GM18909 (cell line): Measurements from ENCODE around the gene HAPLN1.
"Not testable (repeated sequence)": the region's sequence is repeated elsewhere in the genome, so short reads cannot be mapped to it uniquely, and the experiment has no call there.

Experiments used
- ATAC-seq: cut with Tn5 transposase; IDR thresholded peaks from one replicate; pipeline ENCODE4 v1.9.1; 2021; ENCODE audit warnings: mild to moderate bottlenecking; ENCODE audit not compliant: unreplicated experiment, poor library complexity

The HAPLN1 gene

DNA sequence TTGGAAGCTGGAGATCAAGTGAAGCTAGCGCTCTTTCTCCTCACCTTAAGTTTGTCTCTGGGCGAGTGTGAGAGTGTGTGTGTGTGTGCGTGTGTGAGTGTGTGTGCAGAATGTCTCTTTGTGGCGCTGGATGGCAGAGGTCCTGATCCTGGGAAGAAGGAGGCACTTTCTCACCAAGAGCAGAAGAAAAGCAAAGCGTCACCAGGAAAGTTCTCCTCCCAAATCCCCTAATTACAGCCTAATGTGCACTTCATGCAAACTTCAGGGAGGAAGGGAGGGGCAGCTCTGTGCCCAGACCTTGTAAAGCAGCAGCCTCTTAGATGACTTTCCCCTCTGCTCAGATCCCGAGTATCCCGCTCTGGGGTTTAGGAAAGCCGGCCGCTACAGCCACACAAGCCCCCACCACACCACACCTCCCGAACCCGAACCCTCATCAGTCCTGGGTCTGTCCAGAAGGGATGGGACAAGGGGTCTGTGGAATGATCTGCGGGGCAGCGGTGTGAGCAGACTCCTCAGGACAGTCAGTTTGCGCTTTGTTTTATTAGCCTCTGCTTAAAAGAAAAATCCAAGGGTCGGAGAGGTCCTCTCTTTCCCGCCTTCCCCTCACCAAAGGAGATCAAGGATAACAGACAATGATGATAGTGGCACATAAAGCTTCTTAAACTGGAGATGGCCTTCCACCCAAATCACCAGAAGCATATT is at the start of gene HAPLN1:
Gene HAPLN1 (minus strand): TSS at position 20 of the 702 bp plus-strand sequence. CDS start 47,332 bp downstream, outside the sequence.
- no peak for ATAC-seq

- ATAC-seq, result no peak
Observed at GRCh38 chr5:83767409-83767992, 46.8 kb upstream of the HAPLN1 start.

- ATAC-seq, result no peak
Observed at GRCh38 chr5:83764101-83764500, 43.4 kb upstream of the HAPLN1 start.

DNA sequence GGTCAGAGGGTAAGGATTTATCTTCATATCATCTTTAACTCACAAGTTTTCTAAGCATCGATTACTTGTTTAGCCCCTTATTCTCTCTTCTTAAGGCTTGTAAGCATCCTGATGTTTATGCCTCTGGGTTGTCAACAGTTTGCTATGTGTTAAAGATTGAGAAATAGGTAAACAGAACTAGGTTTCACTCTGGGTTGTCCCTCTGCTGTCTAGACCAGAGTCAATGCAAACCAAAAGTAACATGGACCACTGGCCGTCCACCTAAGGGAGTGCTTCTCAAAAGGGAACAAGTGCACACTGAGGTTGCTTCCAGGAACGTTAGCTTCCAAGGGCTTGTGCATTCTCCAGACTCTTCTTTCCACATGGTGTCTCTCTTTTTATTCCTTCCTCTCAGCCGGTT is 39.9 kb upstream of the HAPLN1 start:
- ATAC-seq, result no peak

GRCh38 chr5:83752700-83753099 is 32.0 kb upstream of the HAPLN1 start:
- no peak for ATAC-seq

GRCh38 chr5:83751201-83751600 is 30.5 kb upstream of the HAPLN1 start:
- no peak for ATAC-seq

DNA sequence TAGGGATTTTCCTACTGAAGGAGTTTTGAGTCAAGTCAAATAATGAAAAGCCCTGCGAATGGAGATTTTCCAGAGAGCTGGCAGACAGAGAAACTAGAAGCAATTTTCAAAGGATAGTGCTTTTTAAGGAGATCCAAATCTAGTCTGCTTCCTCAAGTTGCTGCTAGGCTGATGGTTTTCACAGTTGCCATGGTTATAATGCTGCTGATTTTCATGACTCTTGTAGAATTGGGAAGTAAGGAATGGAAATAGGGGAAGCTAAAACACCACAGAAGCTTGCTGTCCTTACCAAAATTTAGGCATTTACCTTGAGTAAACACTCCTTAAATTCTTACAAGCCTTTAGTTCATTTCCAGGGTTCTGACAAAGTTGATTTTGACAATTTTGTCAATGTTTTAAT is 30.1 kb upstream of the HAPLN1 start:
- ATAC-seq, result no peak

DNA sequence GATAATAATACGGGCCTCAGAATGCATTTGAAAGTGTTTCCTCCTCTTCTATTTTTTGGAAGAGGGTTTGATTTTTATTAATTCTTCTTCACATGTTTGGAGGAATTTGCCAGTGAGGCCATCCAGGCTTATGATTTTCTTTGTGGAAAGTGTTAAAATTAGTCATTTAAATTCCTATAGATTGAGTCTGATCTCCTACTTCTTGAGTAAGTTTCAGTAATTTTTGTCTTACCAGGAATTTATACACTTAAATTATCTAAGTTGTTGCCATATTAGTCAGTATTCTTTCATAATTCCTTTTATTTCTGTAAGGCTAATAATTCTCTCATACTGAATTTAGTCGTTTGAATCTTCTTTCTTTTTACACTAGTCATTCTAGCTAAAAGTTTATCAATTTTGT is 25.2 kb upstream of the HAPLN1 start:
- no peak for ATAC-seq

GRCh38 chr5:83744821-83745220 is 24.2 kb upstream of the HAPLN1 start:
- ATAC-seq, result no peak

GRCh38 chr5:83742089-83742488 is 21.4 kb upstream of the HAPLN1 start:
- ATAC-seq, result no peak

- ATAC-seq, result no peak
Observed at GRCh38 chr5:83741571-83741970, 20.9 kb upstream of the HAPLN1 start.

GRCh38 chr5:83740741-83741140 is 20.1 kb upstream of the HAPLN1 start:
- ATAC-seq, result peak; percentile 88

- ATAC-seq, result not testable (repeated sequence)
Observed at GRCh38 chr5:83736169-83736568, 15.5 kb upstream of the HAPLN1 start.

DNA sequence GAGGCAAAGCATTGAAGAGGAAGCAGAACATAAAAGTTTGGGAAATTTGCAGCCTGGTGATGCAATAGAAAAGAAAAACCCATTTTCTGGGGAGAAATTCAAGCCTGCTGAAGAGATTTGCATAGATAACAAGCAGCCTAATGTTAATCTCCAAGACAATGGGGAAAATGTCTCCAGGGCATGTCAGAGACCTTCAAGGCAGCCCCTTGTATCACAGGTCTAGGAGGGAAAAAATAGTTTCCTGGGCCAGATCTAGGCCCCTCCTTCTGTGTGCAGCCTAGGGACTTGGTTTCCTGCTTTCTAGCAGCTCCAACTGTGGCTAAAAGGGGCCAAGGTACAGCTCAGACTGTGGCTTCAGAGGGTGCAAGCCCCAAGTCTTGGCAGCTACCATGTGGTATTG is 14.4 kb upstream of the HAPLN1 start:
- ATAC-seq, result not testable (repeated sequence)

DNA sequence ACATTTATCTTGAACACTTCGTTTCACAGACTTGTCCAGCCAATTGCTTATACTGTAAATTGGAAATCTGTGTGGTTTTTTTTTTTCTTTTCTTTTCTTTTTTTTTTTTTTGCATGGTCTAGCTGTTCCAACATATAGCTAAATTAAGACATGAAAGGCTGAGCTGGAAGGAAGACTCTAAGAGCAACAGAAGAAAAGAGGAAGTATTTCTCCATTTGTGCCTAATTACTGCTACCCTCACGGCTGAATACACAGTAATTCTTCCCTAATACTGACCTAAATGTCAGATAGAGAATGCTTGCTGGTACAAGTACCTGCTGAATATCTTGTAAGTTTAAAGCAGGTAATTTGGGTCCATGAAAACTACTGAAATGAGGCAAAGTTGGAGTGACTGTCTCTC is 11.0 kb upstream of the HAPLN1 start:
- no peak for ATAC-seq

DNA sequence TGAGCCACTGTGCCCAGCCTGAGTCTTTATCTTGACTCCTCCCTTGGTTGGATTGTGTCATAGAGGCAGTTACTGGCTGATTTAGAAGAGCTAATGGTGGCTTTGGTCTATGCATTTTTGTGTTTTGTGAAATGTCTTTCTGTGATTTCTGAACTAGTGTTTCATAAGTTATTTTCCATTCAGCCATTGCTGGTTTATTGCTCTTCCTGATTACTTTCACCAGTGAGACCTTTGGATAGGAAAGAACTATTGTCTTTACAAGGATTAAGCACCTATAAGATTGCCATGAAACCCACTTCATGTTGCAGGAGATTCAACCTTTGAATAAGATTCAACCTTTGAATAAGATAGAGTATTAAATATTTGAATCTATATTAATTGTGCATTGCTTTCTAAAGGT is 8.7 kb upstream of the HAPLN1 start:
- ATAC-seq, result no peak

DNA sequence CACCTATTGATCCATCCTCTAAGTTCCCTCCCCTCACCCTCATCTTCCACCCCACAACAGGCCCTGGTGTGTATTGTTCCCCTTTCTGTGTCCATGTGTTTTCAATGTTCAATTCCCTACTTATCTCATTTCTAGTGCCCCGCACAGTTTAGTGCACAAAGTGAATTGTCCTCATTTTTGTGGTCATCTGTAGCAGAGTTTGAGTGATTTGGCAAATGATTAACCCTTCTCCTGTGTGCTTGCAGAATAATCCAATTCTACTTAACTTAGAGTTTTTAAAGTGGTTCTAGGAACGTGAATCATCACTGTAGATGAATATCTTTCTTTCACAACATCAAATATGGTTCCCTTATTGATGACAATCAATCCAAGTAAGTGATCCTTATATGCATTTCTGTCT is 6.3 kb upstream of the HAPLN1 start:
- ATAC-seq, result no peak

DNA sequence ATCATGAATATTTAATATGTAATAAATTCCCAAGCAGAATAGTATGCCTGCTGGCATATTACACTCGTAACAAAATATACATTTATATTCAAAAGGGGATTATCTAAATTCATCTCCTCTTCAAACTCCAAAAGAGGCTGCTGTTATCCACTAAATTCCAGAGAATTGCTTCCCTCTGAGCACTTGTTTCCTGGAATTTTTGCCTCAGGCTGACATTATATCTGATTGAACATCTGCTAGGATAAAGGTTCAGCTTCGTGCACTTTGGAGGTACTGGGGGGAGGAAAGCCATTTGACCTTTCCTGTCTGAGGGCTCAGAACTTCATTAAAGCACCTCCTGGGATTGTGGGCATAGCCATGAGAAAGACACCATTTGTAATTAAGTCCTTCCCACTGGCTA is 4.3 kb upstream of the HAPLN1 start:
- no peak for ATAC-seq

GRCh38 chr5:83724001-83724400 is 3.3 kb upstream of the HAPLN1 start:
- no peak for ATAC-seq

- ATAC-seq, result no peak
Observed at GRCh38 chr5:83723031-83723430, 2.4 kb upstream of the HAPLN1 start.

DNA sequence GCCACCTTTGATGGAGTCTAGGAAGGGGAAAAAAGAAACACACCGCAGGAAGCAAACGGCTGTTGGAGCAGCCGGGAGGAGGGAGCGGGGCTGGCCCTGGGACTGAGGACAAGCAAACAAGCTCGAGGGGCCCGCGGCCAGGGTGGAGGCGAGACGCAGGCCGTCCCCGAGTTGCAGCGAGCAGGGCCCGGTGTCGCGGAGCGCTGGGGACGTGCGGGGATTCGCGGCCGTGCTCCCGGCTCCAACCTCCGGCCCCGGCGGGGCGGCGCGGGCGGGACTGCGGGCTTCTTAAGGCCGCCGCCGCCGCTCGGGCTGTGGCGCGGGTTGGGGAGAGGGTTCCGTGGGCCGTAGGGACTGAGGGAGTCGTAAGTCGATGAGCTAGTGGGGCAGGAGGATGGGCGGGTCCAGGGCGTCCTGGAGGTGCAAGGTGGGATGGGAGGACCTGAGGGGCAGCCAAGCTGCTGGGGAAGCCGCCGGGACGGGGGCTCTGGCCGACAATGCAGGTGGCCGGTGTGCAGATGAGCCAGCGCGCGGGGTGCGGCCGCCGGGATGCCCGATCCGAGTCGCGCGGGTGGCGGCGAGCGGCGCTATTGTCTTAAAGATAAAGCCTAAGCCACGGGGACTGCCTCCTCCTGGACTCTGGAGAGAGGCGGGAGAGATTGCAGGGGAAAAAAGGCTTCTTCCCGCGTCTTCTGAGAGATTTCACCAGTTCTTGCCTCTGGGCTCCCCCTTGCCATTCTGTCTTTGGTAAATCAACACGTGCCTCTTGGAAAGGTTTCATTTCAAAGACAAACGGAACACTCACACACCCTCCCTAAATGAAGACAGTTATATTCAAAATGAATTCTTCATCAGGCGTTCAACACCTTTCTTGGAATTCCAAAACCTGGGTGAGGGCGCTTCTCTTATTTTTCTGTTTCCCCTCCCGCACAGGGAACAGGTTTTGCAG is 1.6 kb upstream of the HAPLN1 start:
- peak; percentile 74 for ATAC-seq
